ENCODE measurements around the gene CTBP1. TPM values are rescaled to one million over a fixed set of nuclear protein-coding genes. Genes with fewer than 3 reads are reported as not detected.
A peak's percentile ranks its signal among the peaks of the same experiment; 100 is the strongest.

CTBP1 gene
- total RNA-seq, 1 experiment from 2014 or later, result 136 TPM

DNA sequence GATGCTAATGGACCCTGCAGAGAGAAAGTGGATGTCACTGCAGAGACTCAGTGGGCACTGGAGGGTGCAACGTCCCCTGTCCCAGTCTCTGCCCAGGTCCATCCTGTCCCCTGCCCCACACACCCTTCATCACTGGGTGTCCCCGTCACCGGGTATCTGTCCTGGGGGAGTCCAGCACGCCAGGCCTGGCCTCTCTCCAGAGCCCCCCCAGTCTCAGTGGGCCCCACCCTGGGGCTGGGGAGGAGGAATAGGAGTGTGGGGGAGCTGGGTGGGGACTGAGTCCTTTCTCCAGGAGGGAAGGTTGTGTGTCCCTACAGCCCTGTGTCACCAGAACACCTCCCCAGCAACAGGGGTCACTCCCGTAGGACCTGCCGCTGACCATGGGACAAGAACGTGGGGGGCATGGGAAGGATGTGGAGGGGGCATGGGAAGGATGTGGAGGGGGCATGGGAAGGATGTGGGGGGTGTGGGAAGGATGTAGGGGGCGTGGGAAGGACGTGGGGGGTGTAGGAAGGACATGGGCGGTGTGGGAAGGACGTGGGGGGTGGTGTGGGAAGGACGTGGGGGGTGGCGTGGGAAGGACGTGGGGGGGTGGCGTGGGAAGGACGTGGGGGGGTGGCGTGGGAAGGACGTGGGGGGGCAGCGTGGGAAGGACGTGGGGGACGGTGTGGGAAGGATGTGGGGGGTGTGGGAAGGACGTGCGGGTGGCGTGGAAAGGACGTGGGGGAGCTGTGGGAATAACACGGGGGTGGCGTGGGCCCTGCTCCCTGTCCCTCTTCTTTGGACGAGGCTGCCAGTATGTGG is 55.5 kb downstream of the CTBP1 start:
- H2BK20ac ChIP-seq (ENCODE audit: low read depth, low read length, poor library complexity, severe bottlenecking), result no peak overlapping the region
- H3K23me2 ChIP-seq (ENCODE audit: insufficient read length, low read depth, low read length, poor library complexity, severe bottlenecking), result no peaks in the 10 kb centered on the region
- no peak overlapping the region for H3K4me2 ChIP-seq (ENCODE audit: insufficient read depth, insufficient read length, low read length)
- no peak overlapping the region for H4K8ac ChIP-seq (replicated peaks; ENCODE audit: insufficient read length, low read depth, low read length)
- no peak overlapping the region for H3K4ac ChIP-seq (ENCODE audit: low read depth, low read length)
- H3K27me3 ChIP-seq (ENCODE audit: insufficient read depth, low read length), result no peaks in the 10 kb centered on the region
- no peak overlapping the region for H2BK15ac ChIP-seq (ENCODE audit: low read depth, low read length)
- no peak overlapping the region for H2AK5ac ChIP-seq (ENCODE audit: insufficient read length, low read length)
- Mint-ChIP-seq H3K9me3 (peaks cover 0 to 6% of the 10 kb centered on the region in 2 experiments; a peak in 2 of 5 replicates), H3K4me1 (no peaks in the 10 kb centered on the region), H3K27ac (no peak overlapping the region), H3K4me3 (no peak overlapping the region), H3K27me3 (ENCODE audit: low read depth) (peaks cover 15% of the 10 kb centered on the region), H3K36me3 (ENCODE audit: insufficient read depth in 1 of 3, low read depth in 3 of 3) (no peaks in the 10 kb centered on the region; a peak in 1 of 7 replicates)
- no peaks in the 10 kb centered on the region for H4K20me1 ChIP-seq (ENCODE audit: control insufficient read depth, insufficient read depth, insufficient read length)
- H3T11ph ChIP-seq (ENCODE audit: low read length), result no peak overlapping the region
- no peaks in the 10 kb centered on the region for H3K9me3 ChIP-seq (ENCODE audit: control insufficient read depth, low read depth, low read length)
- no peak overlapping the region for H2BK120ac ChIP-seq (ENCODE audit: low read depth, low read length, poor library complexity, severe bottlenecking)
- no peak overlapping the region for H3K18ac ChIP-seq (ENCODE audit: insufficient read length, low read depth, low read length)
- no peak overlapping the region for H3K14ac ChIP-seq (ENCODE audit: insufficient read depth, low read length)
- H2BK12ac ChIP-seq (ENCODE audit: insufficient read length, low read depth, low read length), result no peak overlapping the region
- H3K9ac ChIP-seq (ENCODE audit: extremely low read depth, insufficient read length, low read length), result no peak overlapping the region
- TF ChIP-seq, protein P1, sequence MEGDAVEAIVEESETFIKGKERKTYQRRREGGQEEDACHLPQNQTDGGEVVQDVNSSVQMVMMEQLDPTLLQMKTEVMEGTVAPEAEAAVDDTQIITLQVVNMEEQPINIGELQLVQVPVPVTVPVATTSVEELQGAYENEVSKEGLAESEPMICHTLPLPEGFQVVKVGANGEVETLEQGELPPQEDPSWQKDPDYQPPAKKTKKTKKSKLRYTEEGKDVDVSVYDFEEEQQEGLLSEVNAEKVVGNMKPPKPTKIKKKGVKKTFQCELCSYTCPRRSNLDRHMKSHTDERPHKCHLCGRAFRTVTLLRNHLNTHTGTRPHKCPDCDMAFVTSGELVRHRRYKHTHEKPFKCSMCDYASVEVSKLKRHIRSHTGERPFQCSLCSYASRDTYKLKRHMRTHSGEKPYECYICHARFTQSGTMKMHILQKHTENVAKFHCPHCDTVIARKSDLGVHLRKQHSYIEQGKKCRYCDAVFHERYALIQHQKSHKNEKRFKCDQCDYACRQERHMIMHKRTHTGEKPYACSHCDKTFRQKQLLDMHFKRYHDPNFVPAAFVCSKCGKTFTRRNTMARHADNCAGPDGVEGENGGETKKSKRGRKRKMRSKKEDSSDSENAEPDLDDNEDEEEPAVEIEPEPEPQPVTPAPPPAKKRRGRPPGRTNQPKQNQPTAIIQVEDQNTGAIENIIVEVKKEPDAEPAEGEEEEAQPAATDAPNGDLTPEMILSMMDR (conservative IDR thresholded peaks at IDR 0.05), result no peak
- no CpG with 5 or more reads among the region's 28 CpGs for WGBS (ENCODE audit: extremely low coverage, insufficient read length, low lambda C conversion rate)
- no peak overlapping the region for H2AFZ ChIP-seq (ENCODE audit: low read length)
- H3K56ac ChIP-seq (ENCODE audit: insufficient read length, low read depth, low read length), result no peak overlapping the region
- no peaks in the 10 kb centered on the region for H3K79me1 ChIP-seq (ENCODE audit: insufficient read depth, low read depth, low read length, poor library complexity, severe bottlenecking)
- no peak overlapping the region for H4K5ac ChIP-seq (ENCODE audit: insufficient read length, low read depth, low read length)
- no peak overlapping the region for H2BK5ac ChIP-seq (ENCODE audit: insufficient read length, low read length)
- no peak overlapping the region for H3K23ac ChIP-seq (ENCODE audit: insufficient read length, low read depth, low read length)
- no peak overlapping the region for H3K27ac ChIP-seq (ENCODE audit: insufficient read length, low read depth, low read length)
- H4K91ac ChIP-seq (ENCODE audit: insufficient read length, low read depth, low read length), result no peak overlapping the region
- H3K4me1 ChIP-seq (ENCODE audit: insufficient read depth, low read length), result no peaks in the 10 kb centered on the region
- DNase-seq, result peak; percentile 21
- no peaks in the 10 kb centered on the region for H3K79me2 ChIP-seq (ENCODE audit: insufficient read depth, low read length)

All from H9 (cell line).